GM12891 (cell line): Measurements from ENCODE around the gene ACY1.

Source experiments
- DNase-seq: peaks from one replicate; pipeline ENCODE4 v3.0.0; 2011; ENCODE audit warnings: low spot score; ENCODE audit not compliant: insufficient read length
- FAIRE-seq: peaks from 2 replicates; lab custom pipeline; 2011; peaks lifted over from hg19 to GRCh38; lab: Jason Lieb, UNC
- PAX5 ChIP-seq: IDR thresholded peaks from 2 replicates; pipeline ENCODE4 v1.6.1; 2011; ENCODE audit warnings: low read length, moderate library complexity, mild to moderate bottlenecking; ENCODE audit not compliant: insufficient read depth, severe bottlenecking
- POLR2A ChIP-seq: IDR thresholded peaks from 2 replicates; pipeline ENCODE4 v1.6.1; 2011; ENCODE audit warnings: low read depth, low read length, control low read depth
- POLR2AphosphoS5 ChIP-seq: IDR thresholded peaks from 2 replicates; pipeline ENCODE4 v1.6.1; 2011; ENCODE audit warnings: low read depth, low read length, control low read depth
- POU2F2 ChIP-seq: IDR thresholded peaks from 2 replicates; pipeline ENCODE4 v1.6.1; 2011; ENCODE audit warnings: low read depth, mild to moderate bottlenecking, control low read depth, low read length, moderate library complexity
- SPI1 ChIP-seq: IDR thresholded peaks from 2 replicates; pipeline ENCODE4 v1.6.1; 2011; ENCODE audit warnings: low read depth, low read length, control low read depth
- TAF1 ChIP-seq: IDR thresholded peaks from 2 replicates; pipeline ENCODE4 v1.6.1; 2011; ENCODE audit warnings: low read depth, low read length, control low read depth

The ACY1 gene

DNA sequence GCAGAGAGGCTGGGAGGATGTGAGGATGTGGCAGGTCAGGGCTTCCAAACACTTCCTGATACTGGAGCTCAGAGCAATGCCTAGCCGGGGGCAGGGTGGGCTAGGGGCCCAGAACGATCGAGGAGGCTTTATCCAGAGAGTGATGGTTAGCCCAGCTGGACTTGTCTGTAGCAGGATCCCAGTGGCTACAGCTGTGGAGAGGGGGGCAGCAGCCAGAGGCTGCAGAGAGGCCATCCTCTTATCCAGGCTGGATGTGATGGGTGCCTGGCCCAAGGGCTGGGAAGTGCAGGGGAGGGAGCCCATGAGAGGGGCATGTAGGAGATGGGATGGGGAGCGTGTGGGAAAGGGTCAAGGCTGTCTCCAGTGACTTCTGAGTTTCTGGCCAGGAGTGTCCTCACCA lies 36.5 kb upstream of the ACY1 start:
- no peak for TF ChIP-seq POLR2AphosphoS5
- TF ChIP-seq TAF1: no peak
- no peak for TF ChIP-seq POLR2A
- no peak for TF ChIP-seq SPI1
- TF ChIP-seq PAX5: no peak
- TF ChIP-seq POU2F2: no peak
- no peak for FAIRE-seq
- DNase-seq: no peak

DNA sequence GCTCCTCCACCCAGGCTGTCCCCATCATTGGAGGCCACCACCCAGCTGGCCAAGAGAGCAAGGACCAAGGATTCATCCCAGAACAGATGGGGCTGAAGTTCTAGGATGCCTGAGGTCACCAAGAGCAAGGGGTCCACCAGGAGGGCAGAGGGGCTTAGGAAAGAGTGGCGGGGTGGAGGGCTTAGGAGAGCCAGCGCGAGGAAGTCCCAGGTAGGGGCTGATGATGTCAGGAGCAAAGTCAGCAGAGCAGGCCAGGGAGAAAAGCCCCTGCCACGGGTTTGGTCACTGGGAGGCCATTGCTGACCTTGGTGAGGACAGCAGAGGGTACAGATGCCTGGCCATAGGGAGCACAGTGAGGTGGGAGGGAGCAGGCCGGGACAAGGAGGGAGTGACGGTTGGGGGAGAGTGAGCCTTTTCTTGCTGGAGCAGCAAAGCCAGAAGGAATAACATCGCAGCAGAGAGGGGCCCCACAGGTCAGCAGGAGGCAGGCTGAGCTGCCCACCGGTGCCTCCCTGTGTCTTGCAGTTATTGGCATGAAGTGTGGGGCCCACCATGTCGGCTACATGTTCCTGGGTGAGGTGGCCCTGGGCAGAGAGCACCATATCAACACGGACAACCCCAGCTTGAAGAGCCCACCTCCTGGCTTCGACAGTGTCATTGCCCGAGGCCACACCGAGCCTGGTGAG lies 36.0 kb upstream of the ACY1 start:
- DNase-seq (no peak), FAIRE-seq (no peak)
- TF ChIP-seq POLR2A (no peak), POU2F2 (no peak), TAF1 (no peak), SPI1 (no peak), PAX5 (no peak), POLR2AphosphoS5 (no peak)

DNA sequence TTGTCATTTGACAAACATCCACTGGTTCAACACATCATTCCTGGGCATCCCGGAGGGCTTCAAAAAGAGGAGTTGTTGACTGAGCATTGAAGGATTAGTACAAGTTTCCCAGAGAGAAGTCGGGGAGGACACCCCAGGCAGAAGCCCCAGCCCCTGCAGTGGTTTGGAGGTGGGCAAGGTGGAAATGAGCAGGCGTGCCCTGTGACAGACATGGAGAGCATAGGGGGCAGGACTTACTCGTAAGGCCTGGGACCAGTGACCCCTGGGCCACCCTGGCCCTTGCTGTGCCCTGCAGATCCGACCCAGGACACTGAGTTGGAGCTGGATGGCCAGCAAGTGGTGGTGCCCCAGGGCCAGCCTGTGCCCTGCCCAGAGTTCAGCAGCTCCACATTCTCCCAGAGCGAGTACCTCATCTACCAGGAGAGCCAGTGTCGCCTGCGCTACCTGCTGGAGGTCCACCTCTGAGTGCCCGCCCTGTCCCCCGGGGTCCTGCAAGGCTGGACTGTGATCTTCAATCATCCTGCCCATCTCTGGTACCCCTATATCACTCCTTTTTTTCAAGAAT lies 35.2 kb upstream of the ACY1 start:
- no peak for FAIRE-seq
- no peak for DNase-seq
- no peak for TF ChIP-seq POLR2AphosphoS5
- no peak for TF ChIP-seq SPI1
- no peak for TF ChIP-seq PAX5

DNA sequence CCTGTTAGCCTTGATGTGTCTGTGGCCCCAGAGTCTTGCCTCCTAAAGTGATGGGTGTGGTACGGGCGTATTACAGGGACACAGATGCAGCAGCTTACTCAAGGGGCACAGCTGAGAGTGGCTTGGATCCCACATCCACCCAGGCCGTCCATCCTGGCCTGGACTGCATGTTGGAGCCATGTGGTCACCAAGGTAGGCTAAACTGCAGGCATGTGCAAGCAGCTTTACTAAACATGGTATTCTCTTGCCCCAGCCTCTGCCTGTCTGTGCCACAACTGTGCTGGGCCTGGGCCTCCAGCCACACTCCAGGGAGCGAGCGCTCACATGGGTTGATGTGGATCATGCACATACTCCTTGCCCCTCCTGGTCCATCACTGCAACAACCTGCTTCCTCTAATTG lies 34.2 kb upstream of the ACY1 start:
- DNase-seq (no peak), FAIRE-seq (no peak)
- TF ChIP-seq POU2F2: no peak
- no peak for TF ChIP-seq SPI1

DNA sequence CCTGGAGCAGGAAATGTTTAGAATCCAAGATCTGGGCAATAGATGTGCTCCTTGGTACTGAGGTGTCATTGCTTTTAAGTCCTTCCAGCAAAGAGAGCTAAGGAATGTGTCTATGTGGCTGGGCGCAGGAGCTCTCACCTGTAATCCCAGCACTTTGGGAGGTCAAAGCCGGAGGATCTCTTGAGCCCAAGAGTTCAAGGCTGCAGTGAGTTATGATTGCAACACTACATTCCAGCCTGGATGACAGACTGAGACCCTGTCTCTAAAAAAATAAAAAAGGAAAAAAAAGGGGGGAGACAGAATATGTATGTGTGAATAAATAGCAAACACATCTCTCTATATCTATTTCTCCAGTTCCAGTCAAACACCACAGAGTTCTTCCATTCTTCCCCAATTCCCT lies 32.4 kb upstream of the ACY1 start:
- DNase-seq: no peak
- no peak for FAIRE-seq
- TF ChIP-seq PAX5 (no peak), SPI1 (no peak)

DNA sequence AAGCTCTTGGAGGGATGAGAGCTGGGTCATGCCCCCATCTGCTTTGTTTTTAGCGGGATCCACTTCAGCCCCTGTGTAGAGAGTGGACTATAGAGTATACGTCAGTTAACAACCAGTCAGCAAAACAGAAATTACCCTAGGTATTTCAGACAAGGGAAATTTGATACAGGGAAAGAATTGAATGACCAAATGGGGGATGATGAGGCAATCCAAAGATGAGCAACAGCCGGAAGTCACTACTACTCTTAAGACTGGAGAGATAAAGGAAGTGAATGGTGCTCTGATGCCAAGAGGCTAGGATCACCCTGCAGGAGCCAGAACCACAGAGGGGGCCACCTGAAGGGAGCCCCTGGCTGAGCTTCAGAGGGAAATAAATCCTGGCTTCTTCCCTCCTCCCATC lies 29.9 kb upstream of the ACY1 start:
- no peak for FAIRE-seq
- TF ChIP-seq PAX5 (no peak), POU2F2 (no peak), SPI1 (no peak), TAF1 (no peak), POLR2A (no peak), POLR2AphosphoS5 (no peak)
- DNase-seq: no peak

DNA sequence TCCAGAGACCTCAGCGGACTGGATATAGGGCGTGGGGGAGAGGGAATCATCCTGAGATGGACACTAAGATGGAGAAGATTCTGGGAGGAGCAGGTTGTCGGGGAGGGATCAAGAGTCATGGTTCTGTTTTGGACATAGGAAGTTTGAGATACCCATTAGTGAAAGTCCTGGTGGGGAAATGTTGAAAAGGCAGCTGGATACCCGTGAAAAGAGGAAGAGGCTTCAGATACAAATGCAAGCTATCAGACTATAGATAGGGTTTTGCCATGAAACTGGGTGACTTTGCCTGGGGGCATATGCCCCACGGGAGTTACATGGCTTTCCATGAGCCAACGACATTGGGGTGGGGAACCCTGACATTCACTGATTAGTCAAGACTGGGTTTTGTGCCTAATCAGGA lies 29.2 kb upstream of the ACY1 start:
- TF ChIP-seq POU2F2 (no peak), POLR2A (no peak), PAX5 (no peak), SPI1 (peak; percentile 35; the same call in 1 of the 2 replicates), POLR2AphosphoS5 (no peak), TAF1 (no peak)
- FAIRE-seq (no peak), DNase-seq (no peak)

DNA sequence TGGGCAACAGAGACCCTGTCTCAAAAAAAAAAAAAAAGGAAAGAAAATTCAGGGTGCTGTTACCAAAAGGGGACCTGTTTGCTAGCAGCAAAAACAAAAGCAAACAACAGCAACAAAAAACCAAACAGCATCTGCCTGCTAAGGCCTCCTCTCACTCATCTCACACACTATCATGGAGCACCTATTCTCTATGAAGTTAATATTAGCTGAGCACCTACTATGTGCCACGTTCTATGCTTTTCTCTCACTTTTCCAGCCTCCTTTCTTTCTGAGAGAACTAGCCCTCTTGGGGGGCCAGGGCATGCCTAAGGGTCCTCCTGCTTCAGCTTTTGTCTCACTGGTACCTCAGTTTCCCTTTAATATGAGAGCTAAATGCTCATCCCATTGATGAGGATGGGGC lies 28.6 kb upstream of the ACY1 start:
- no peak for FAIRE-seq
- no peak for DNase-seq
- no peak for TF ChIP-seq POLR2AphosphoS5
- TF ChIP-seq POU2F2: no peak
- no peak for TF ChIP-seq SPI1
- no peak for TF ChIP-seq TAF1
- TF ChIP-seq PAX5: no peak
- TF ChIP-seq POLR2A: no peak

DNA sequence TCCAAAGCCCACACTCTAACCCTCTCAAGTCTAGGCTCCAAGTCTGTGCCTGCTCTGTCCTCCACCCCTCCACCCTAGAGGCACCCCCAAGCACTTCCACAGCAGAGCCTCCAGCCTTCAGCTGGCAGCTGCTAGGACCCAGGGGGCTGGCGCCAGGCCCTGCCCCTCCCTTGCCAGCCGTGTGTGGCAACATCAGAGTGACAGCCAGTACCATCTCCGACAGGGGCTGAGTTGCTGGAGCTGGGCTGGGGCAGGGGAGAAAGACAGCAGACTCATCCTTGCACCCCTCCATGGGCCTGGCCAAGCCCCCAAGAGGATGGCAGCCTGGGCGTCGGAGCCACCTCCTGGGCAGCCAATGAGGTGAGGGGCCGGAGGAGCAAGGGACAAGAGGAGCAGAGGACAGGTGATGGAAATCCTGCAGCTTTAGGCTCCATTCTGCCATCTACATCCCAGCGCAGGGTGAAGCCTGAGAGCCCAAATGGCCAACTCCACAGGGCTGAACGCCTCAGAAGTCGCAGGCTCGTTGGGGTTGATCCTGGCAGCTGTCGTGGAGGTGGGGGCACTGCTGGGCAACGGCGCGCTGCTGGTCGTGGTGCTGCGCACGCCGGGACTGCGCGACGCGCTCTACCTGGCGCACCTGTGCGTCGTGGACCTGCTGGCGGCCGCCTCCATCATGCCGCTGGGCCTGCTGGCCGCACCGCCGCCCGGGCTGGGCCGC lies 28.0 kb upstream of the ACY1 start, which contains the start of gene GPR62:
GPR62 (plus strand) TSS at position 207 of the 718 bp plus-strand sequence; CDS start at position 479, 272 bp downstream.
- TF ChIP-seq SPI1 (no peak), PAX5 (no peak), POLR2A (no peak), TAF1 (no peak), POLR2AphosphoS5 (no peak), POU2F2 (no peak)
- FAIRE-seq (no peak), DNase-seq (no peak)
